GM19238 (cell line): ENCODE results near the gene TTYH2.

ENCODE experiments used
- DNase-seq: peaks from one replicate; pipeline ENCODE4 v3.0.0; 2011; ENCODE audit warnings: low spot score; ENCODE audit not compliant: insufficient read length

TTYH2 gene

DNA sequence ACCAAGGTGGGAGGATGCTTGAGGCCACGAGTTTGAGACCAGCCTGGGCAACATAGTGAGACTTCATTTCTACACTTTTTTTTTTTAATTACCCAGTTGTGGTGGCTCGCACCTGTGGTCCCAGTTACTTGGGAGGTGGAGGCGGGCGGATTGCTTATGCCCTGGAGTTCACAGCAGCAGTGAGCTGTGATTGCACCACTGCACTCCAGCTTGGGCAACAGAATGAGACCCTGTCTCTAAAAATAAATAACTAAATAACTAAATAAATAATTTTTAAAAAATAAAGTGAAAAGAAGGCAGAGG, 70.0 kb downstream of the TTYH2 start:
- DNase-seq: no peak

DNA sequence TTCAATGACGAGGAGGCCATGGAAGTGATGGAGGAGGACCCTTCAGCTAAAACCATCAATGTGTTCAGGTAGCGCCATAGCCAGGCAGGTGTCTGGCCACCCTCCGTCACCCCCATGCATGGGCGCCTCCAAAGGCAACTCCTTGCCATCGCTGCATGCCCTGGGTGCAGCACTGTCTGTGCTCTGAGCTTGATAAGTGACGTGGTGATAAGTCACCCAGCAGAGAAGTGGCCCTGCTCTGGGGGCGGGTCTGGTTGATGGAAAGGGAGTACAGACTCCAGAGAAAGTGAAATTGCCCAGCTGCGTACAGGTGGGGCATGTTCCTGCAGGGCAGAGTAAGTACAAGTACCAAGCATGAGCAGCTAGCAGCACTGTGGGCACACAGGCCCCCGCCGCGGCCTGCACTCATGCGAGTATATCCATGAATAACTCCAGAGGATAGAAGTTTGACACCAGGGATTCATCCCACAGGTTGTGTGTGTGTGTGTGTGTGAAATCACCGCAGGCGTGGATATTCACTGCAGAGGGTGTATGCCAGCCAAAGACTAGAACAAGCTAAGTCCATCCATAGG, 73.7 kb downstream of the TTYH2 start:
- DNase-seq: no peak

- no peak for DNase-seq
These were observed 75.4 kb downstream of the TTYH2 start for GRCh38 chr17:74288785-74289184.

- DNase-seq: no peak
These were observed 76.3 kb downstream of the TTYH2 start for GRCh38 chr17:74289688-74290087.

DNA sequence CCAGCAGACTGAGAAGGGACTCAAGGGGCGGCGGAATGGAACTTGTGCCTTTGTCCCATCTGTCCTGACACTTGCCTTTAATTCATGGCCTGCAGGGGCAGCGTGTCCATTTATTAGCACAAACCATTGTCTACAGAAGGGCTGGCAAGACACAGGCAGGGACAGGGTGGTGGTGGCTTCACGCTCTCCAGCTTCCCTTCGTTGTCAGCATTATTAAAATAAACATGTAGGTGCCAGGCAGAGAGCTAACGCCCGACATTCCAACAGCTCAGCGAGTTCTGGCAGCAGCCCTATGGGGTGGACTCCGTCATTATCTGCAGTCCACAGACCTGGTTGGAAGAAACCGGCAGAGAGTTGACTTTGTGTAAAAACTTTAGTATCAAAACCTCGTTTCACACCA, 77.0 kb downstream of the TTYH2 start:
- DNase-seq: no peak

DNA sequence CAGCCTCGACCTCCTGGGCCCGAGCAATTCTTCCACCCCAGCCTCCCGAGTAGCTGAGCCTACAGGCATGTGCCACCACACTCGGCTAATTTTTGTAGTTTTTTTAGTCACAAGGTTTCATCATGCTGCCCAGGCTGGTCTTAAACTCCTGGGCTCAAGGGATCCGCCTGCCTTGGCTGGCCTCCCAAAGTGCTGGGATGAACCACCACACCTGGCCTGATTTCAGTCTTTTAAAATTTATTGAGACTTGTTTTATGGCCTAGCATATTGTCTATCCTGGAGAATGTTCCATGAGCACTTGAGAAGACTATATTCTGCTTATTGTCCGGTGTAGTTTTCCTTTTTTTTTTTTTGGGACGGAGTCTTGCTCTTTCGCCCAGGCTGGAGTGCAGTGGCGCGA, 79.1 kb downstream of the TTYH2 start:
- DNase-seq: no peak

DNA sequence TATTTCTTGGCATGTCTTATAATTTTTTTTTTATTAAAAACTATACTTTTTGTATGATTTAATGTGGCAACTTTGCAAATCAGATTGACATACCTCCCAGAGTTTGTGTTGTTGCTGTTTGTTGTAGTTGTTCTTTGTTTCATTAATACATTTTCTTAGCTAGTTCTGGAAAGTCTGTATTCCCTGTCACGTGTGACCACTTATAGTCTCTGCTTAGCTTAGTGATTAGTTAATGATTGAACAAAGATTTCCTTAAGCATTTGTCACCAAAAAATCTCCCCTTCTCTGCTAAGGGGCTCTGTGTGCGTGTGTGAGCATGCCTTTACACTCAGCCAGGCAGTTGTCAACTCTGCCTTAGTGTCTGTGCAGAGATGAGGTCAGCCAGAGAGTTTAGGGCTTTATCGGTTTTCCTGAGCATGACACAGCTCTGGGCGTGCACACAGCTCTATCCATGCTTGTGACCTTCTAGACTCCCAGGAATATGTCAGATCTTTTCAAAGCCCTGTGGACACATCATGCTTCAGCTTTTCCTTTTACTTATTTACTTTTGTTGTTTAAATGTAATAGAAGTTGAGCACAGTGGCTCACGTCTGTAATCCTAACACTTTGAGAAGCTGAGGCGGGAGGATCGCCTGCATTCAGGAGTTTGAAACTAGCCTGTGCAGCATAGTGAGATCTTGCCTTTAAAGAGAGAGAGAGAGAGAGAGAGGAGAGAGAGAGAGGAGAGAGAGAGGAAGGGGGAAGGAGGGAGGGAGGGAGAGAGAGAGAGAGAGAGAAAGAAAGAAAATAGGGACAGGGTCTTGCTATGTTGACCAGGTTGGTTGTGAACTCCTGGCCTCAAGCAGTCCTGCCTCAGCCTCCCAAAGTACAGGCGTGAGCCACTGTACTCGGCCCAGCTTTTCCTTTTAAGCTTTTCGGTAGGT, 82.5 kb downstream of the TTYH2 start:
- DNase-seq: no peak

DNA sequence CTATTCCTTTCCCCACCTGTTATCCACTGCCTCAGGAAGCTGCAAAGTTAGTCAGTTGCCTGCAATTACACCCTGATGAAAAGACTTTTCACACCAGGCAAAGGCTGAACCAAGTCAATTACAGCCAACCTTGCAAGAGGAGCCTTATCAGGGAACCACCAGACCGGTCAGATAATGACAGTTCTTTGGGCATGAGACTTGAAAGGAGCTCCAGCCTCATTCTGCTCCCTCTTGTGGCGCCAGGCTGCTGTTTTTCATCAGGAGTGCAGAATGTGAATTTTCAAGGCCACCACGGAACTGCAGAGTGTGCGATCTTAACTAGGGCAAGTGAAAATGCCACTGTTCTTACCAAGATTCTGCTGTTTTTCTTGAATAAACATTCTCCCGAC, 83.2 kb downstream of the TTYH2 start:
- DNase-seq: no peak

DNA sequence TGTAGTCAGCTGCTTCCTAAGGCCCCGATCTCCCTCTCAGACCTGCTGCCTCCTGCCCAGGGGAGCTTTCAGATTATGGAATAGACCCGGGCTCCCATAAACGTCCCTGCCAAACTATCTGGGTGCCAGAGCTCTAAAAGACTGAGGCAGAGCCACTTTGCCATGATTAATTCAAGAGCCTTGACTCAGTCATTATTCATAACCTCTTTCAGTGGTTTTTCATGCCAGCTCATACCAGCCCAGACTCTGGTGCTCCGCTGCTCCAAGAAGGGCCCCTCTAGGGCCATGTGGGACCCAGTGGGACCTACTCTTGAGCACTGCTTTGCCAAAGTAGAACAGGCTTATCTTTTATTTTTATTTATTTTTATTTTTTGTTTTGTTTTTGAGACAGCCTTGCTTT, 84.6 kb downstream of the TTYH2 start:
- DNase-seq: no peak

GRCh38 chr17:74298778-74299177, 85.4 kb downstream of the TTYH2 start:
- no peak for DNase-seq

DNA sequence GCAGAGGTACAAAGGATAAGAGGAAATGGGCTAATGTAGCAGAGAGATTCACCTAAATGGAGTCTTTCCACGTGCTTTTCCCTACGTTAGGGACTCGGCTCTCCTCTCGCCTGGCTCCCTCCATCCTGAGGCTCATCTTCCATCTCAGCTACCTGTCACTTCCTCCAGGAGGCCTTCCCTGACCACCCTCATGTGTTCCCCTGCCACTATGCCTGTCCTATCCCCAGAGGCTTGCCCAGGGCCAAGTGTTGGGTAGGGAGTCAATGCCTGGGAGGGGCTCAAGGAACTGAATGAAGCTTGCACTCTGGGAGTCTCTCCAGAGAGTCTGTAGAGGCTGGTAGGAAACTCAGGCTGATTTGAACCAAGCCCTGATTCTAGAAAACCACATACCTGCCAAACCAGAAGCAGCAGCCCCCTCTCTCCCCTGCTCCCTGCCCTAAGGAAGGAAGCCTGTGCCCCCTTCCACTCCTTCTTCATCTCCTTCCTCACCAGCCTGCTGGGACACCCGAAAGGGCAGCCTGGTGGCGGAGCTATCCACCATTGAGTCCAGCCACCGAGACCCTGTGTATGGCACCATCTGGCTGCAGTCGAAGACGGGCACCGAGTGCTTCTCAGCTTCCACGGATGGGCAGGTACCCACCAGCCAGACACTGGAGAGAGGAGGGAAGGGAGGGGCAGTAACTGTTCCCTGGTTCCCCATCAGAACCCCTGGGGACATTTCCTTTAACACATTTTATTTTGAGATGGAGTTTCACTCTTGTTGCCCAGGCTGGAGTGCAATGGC, 86.0 kb downstream of the TTYH2 start:
- no peak for DNase-seq

- no peak for DNase-seq
These were observed 89.9 kb downstream of the TTYH2 start for GRCh38 chr17:74303305-74303704.

GRCh38 chr17:74304184-74304583, 90.8 kb downstream of the TTYH2 start:
- no peak for DNase-seq

DNA sequence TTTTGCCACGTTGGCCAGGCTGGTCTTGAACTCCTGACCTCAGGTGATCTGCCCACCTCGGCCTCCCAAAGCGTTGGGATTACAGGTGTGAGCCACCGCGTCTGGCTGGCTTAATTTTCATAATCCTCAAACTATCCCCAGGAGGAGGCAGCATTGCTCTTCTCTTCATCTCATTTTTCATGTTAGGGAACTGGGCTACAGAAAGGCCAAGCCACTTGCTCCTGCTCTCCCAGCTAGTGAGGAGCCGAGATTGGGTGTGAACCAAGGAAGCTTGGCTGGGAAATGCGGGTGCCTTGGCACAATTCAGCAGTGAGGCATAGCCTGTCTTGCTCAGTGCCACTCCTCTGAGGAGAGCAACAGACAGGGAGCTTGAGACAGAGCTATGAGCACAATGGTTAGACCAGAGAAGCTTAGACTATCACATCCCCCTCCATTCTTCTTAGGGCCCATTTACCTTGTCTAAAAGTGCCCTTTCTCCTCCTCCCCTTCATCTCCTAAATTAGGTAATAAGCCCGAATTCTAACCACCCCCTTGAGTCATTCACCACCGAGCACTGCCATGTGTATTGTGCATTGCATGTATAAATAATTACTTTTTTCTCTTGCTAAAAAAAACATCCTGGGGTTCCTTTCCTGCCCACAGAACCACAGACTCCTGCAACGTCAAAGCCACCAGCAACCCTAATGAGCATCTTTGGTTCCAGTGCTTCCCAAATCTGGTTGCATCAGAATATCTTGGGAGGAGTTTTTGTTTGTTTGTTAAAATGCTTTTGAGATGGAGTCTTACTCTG, 92.7 kb downstream of the TTYH2 start:
- DNase-seq: no peak

DNA sequence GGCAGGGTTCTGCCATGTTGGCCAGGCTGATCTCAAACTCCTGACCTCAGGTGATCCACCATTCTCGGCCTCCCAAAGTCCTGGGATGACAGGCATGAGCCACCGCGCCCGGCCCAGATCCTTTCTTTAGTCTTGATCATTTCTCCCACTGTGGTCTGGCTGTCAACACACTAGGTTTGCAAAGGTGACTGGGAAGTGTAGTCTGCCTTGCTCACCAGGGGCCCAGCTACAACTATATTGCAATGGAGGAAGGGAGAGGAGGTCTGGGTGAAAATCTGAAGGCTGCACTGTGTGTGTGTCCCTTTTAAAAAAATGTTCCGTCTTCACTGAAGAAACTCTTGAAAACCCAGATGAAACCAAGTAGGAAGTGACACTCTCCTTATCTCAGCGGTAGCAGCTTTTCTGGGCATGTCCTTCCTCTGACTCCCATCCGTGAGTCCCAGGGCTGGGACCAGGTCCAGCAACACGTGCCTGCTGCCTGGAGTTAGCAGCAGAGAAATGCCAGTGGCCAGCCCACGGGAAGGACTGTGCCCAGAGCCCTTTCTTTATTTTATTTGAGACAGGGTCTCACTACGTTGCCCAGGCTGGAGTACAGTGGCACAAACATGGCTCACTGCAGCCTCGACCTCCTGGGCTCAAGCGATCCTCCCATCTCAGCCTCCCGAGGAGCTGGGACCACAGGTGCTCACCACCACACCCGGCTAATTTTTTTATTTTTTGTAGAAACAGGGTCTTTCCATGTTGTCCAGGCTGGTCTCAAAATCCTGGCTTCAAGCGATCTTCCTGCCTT, 94.8 kb downstream of the TTYH2 start:
- DNase-seq: no peak

DNA sequence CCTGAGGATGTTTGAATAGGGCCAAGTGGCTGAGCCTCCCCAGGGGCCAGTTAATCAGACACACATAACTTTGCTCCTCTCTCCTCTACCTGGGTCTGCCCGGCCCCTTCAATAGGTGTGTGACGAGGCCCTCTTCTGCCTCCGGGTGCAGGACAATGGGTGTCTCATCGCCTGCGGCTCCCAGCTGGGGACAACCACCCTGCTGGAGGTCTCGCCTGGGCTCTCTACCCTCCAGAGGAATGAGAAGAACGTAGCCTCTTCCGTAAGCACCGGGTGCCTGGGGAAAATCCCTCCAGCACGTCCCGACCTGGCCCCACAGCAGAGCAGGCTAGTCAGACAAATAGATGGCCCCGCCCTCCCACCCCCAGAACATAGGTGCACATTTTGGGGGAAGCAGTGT, 96.5 kb downstream of the TTYH2 start:
- no peak for DNase-seq
